CD4-positive, CD25-positive, alpha-beta regulatory T cell (primary cell): ENCODE data around the gene PATJ. TPM values are rescaled to one million over a fixed set of nuclear protein-coding genes. Genes with fewer than 3 reads are reported as not detected.
"Not testable (repeated sequence)": the region's sequence is repeated elsewhere in the genome, so short reads cannot be mapped to it uniquely, and the experiment has no call there.

Source experiments
- ATAC-seq, 2 donors: fragments of 150-1000 bp; cut with Tn5 transposase; one replicate each; pipeline ENCODE4 v1.10.0; 2021; ENCODE audit warnings: low read depth in 2 of 2, moderate number of reproducible peaks in 2 of 2, moderate library complexity in 1 of 2
- DNase-seq, 3 donors: peaks; one replicate each; pipeline versions ENCODE4 v3.0.0 to v3.0.0-alpha.2; 2012 to 2022; ENCODE audit warnings: mixed read lengths in 1 of 3
- H3K27ac ChIP-seq: one replicate; pipeline ENCODE4 v1.7.0; 2013; ENCODE audit warnings: mild to moderate bottlenecking, low read length; ENCODE audit not compliant: insufficient read depth, poor library complexity, severe bottlenecking
- H3K27me3 ChIP-seq: one replicate; pipeline ENCODE4 v1.7.0; 2013; ENCODE audit warnings: low read length; ENCODE audit not compliant: control insufficient read depth, insufficient read depth
- H3K36me3 ChIP-seq: one replicate; pipeline ENCODE4 v1.7.0; 2013; ENCODE audit warnings: mild to moderate bottlenecking, low read length, moderate library complexity; ENCODE audit not compliant: control insufficient read depth, insufficient read depth
- H3K4me1 ChIP-seq: 2 replicates; pipeline ENCODE4 v1.7.0; 2013; ENCODE audit warnings: mild to moderate bottlenecking, low read length; ENCODE audit not compliant: insufficient read depth, control insufficient read depth, poor library complexity, severe bottlenecking
- H3K4me3 ChIP-seq: one replicate; pipeline ENCODE4 v1.7.0; 2013; ENCODE audit warnings: low read depth, mild to moderate bottlenecking, low read length, moderate library complexity
- H3K9me3 ChIP-seq, 2 experiments: 1 replicate in 1 of 2; 2 replicates in 1 of 2; pipeline ENCODE4 v1.7.0; 2013; ENCODE audit warnings: low read length in 2 of 2, mild to moderate bottlenecking in 1 of 2, moderate library complexity in 1 of 2; ENCODE audit not compliant: control insufficient read depth in 2 of 2
- H3K27ac Mint-ChIP-seq, 3 donors: one replicate each; pipeline ENCODE4 v1.8.0; 2020 to 2022; ENCODE audit warnings: mild to moderate bottlenecking in 3 of 3, mixed read lengths in 3 of 3, moderate library complexity in 2 of 3
- H3K27me3 Mint-ChIP-seq: one replicate; pipeline ENCODE4 v1.8.0; 2022; ENCODE audit warnings: mild to moderate bottlenecking, mixed read lengths
- H3K36me3 Mint-ChIP-seq: one replicate; pipeline ENCODE4 v1.8.0; 2020; ENCODE audit warnings: mixed read lengths
- H3K4me1 Mint-ChIP-seq, 4 donors: one replicate each; pipeline ENCODE4 v1.8.0; 2020 to 2022; ENCODE audit warnings: mixed read lengths in 4 of 4, mild to moderate bottlenecking in 1 of 4
- H3K4me3 Mint-ChIP-seq, 4 donors: one replicate each; pipeline ENCODE4 v1.8.0; 2020 to 2022; ENCODE audit warnings: mild to moderate bottlenecking in 4 of 4, mixed read lengths in 4 of 4, moderate library complexity in 3 of 4
- H3K9me3 Mint-ChIP-seq, 7 donors: one replicate each; pipeline ENCODE4 v1.8.0; 2020 to 2022; ENCODE audit warnings: mixed read lengths in 7 of 7, mild to moderate bottlenecking in 3 of 7, moderate library complexity in 2 of 7
- polyA plus RNA-seq, 4 donors: library from polyadenylated mRNA; unstranded; fragments of 300-500 nt; fragmentation: Illumina TruSeq; gene quantifications; one replicate each; pipeline ENCODE4 v1.2.3, GENCODE V29; 2021
- total RNA-seq: library from RNA; stranded (reverse); gene quantifications from one replicate; pipeline ENCODE4 v1.2.3, GENCODE V29; 2022

Gene PATJ
- total and polyA plus RNA-seq, 5 donors from 2014 or later: 8.6 to 49.2 (median 15.9) TPM

DNA sequence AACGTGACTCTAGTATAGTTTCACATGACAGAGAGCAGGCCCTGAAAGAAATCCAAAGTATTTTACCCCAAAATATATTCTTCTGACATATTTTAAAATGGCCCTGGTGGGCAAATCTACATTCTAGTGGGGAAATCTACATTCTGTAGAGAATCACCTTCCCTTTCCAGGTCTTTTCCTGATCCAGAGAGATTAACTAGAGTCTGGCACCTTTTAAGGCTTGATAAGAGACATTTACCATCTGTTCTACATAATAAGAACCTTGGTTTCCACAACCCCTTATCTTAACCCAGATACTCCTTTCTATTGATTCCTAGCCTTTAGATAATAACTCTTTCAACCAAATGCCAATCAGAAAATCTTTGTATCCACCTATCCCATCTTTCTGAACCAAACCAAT lies 435.3 kb downstream of the PATJ start:
- no peak overlapping the region for H3K4me3 ChIP-seq
- DNase-seq (no peak), ATAC-seq (no peak)
- no peaks in the 10 kb centered on the region for H3K36me3 ChIP-seq
- no peaks in the 10 kb centered on the region for H3K27me3 ChIP-seq
- Mint-ChIP-seq H3K36me3 (no peaks in the 10 kb centered on the region), H3K27me3 (peaks cover 7% of the 10 kb centered on the region), H3K4me1 (no peaks in the 10 kb centered on the region), H3K4me3 (no peak overlapping the region), H3K27ac (no peak overlapping the region), H3K9me3 (no peaks in the 10 kb centered on the region)
- no peak overlapping the region for H3K27ac ChIP-seq
- no peaks in the 10 kb centered on the region for H3K9me3 ChIP-seq
- H3K4me1 ChIP-seq: no peaks in the 10 kb centered on the region

DNA sequence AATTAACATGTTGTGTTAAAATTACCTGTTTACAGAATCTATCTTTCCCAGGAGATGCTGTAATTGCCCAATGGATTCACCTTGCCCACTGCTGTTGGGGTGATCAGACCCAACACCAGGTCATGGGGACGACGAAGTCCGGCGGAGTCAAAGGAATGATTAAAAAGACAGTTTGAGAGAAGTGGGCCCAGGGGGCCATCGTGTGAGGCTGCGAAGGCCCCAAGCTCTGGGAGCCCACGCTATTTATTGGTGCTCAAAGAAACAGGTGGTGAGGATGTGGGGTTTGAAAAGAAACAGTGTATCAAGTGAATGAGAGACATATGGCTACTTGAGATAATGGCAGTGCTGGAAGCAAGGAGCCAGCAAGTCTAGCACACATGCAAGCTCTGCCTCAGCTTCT lies 436.1 kb downstream of the PATJ start:
- Histone ChIP-seq H3K27me3 (no peaks in the 10 kb centered on the region), H3K27ac (no peak overlapping the region), H3K36me3 (no peaks in the 10 kb centered on the region), H3K4me1 (no peaks in the 10 kb centered on the region), H3K9me3 (no peaks in the 10 kb centered on the region), H3K4me3 (no peak overlapping the region)
- Mint-ChIP-seq H3K36me3 (no peaks in the 10 kb centered on the region), H3K27me3 (peaks cover 7% of the 10 kb centered on the region), H3K9me3 (no peaks in the 10 kb centered on the region), H3K4me3 (no peak overlapping the region), H3K4me1 (no peaks in the 10 kb centered on the region), H3K27ac (no peak overlapping the region)
- ATAC-seq (no peak), DNase-seq (no peak)

DNA sequence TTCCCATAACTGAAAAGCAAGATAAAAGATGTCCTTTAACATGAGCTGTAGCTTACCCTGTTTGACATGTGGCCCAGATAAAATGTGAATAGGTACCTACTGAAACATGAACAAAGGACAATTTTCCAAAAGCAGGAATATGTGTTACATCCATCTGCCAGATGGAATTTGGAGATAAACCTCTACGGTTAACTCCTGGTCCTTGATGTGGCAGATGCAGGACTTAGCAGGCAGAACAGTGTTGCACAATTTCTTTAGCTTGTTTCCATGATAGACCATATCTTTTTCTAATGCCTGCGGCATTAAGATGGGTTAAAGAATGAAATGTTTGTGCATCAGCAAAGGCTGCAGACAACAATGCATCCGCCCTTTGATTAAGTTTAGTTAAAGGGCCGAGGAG lies 437.8 kb downstream of the PATJ start:
- not testable (repeated sequence) for H3K27ac Mint-ChIP-seq, H3K4me1 Mint-ChIP-seq, H3K9me3 Mint-ChIP-seq, H3K4me3 Mint-ChIP-seq, H3K4me1 ChIP-seq, H3K27me3 ChIP-seq, H3K4me3 ChIP-seq, DNase-seq, H3K36me3 ChIP-seq, H3K27ac ChIP-seq, H3K27me3 Mint-ChIP-seq, ATAC-seq, H3K9me3 ChIP-seq, H3K36me3 Mint-ChIP-seq

DNA sequence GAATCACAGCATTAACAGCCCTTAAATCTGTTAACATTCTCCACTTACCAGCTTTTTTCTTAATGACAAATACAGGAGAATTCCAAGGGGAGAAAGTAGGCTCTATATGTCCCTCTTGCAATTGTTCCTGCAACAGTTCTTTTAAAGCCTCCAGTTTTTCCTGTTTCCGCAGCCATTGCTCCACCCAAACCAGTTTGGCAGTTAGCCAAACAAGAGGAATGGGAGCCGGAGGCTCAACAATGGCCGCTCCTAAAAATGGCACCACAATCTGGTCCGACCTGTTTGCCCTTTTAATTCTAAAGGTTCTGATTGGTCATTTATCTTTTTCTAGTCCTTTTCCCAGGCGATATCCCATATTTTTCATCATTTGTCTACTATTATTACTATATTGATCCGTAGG lies 438.4 kb downstream of the PATJ start:
- H3K4me1 Mint-ChIP-seq: no peaks in the 10 kb centered on the region
- no peak overlapping the region for H3K4me3 Mint-ChIP-seq
- no peak overlapping the region for H3K4me3 ChIP-seq
- no peaks in the 10 kb centered on the region for H3K27me3 ChIP-seq
- no peak overlapping the region for H3K27ac ChIP-seq
- ATAC-seq: no peak
- no peaks in the 10 kb centered on the region for H3K9me3 ChIP-seq
- peaks cover 7% of the 10 kb centered on the region for H3K27me3 Mint-ChIP-seq
- no peaks in the 10 kb centered on the region for H3K36me3 Mint-ChIP-seq
- no peak for DNase-seq
- no peak overlapping the region for H3K27ac Mint-ChIP-seq
- no peaks in the 10 kb centered on the region for H3K36me3 ChIP-seq
- H3K4me1 ChIP-seq: no peaks in the 10 kb centered on the region
- H3K9me3 Mint-ChIP-seq: no peaks in the 10 kb centered on the region

DNA sequence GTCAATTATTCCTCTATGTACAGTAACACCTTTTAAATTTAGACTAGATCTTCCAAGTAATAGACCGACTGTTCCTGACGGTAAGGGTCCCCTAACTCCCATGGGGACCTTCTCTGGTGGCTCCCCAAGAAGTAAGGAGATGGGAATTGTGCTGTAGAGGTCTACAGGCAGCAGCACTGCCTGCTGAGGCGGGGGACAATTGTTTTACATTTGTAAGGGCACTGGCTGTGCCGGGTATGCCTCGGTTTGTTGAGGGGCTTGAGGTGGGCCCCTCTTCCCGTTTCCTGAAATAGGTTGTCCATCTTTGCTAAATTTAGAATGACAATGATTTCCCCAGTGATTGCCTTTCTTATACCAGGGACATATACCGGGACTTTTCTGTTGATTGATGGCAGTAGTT lies 439.3 kb downstream of the PATJ start:
- Histone ChIP-seq H3K27me3 (no peaks in the 10 kb centered on the region), H3K4me1 (no peaks in the 10 kb centered on the region), H3K36me3 (no peaks in the 10 kb centered on the region), H3K9me3 (no peaks in the 10 kb centered on the region), H3K27ac (no peak overlapping the region), H3K4me3 (no peak overlapping the region)
- Mint-ChIP-seq H3K27ac (no peak overlapping the region), H3K4me3 (no peak overlapping the region), H3K36me3 (no peaks in the 10 kb centered on the region), H3K4me1 (no peaks in the 10 kb centered on the region), H3K27me3 (peaks cover 7% of the 10 kb centered on the region), H3K9me3 (no peaks in the 10 kb centered on the region)
- ATAC-seq: no peak
- DNase-seq: no peak

DNA sequence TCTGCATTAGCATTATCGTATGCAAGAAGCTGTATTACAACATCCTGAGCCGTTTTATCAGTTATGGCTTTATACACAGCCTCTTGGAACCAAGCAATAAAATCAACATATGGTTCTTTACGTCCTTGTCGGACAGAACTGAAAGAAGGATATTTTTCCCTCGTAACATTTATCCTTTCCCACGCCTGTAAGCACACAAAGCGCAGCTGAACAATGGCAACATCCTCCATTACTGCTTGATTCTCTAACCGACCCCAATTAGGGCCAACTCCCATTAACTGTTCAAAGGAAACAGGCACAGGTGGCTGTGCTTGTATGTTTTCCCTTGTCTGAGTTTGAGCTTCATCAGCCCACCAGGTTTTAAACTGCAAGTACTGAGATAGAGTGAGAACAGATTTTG lies 439.9 kb downstream of the PATJ start:
- H3K9me3 Mint-ChIP-seq, H3K27me3 Mint-ChIP-seq, H3K27ac ChIP-seq, H3K36me3 Mint-ChIP-seq, H3K27me3 ChIP-seq, H3K4me1 ChIP-seq, ATAC-seq, H3K27ac Mint-ChIP-seq, H3K36me3 ChIP-seq, H3K9me3 ChIP-seq, H3K4me3 ChIP-seq, H3K4me1 Mint-ChIP-seq, H3K4me3 Mint-ChIP-seq, DNase-seq: not testable (repeated sequence)

DNA sequence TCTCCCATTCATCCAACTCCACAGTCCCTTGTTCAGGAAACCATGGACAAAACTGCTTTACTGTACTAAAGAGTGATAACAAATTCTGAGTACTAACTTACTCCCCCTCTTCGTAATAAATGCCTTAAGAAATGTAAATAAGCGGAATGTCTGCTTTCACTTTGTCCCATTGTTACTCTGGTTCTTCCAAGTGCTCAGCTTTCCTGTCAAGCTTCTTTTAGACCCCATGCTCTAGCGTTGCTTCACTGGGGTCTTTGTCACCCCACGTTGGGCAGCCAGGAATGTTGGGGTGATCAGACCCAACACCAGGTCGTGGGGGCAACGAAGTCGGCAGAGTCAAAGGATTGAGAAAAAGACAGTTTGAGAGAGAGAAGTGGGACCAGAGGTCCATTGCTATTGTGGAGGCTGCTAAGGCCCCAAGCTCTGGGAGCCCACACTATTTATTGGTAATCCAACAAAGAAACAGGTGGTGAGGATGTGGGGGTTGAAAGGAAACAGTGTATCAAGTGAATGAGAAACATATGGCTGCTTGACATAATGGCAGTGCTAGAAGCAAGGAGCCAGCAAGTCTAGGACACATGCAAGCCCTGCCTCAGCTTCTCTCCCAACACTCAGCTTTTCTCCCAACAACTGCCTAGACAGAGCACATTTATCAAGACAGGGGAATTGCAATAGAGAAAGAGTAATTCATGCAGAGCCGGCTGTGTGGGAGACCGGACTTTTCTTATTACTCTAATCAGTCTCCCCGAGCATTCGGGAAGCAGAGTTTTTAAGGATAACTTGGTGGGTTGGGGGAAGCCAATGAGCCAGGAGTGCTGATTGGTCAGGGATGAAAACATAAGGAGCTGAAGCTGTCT lies 441.1 kb downstream of the PATJ start:
- not testable (repeated sequence) for DNase-seq, H3K9me3 ChIP-seq, H3K9me3 Mint-ChIP-seq, H3K27ac Mint-ChIP-seq, H3K4me1 ChIP-seq, H3K4me3 Mint-ChIP-seq, H3K27ac ChIP-seq, ATAC-seq, H3K27me3 Mint-ChIP-seq, H3K4me1 Mint-ChIP-seq, H3K36me3 Mint-ChIP-seq, H3K36me3 ChIP-seq, H3K27me3 ChIP-seq, H3K4me3 ChIP-seq

DNA sequence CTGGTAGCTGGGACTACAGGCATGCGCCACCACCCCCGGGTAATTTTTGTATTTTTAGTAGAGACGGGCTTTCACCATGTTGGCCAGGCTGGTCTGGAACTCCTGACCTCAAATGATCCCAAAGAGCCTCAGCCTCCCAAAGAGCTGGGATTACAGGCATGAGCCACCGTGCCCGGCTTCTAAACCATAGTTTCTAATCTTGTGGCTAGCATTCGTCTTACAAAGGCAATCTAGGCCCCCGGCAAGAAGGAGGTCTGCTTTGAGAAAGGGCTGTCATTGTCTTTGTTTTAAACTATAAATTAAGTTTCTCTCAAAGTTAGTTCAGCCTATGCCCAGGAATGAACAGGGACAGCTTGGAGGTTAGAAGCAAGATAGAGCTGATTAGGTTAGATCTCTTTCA lies 442.1 kb downstream of the PATJ start:
- no peak for DNase-seq
- ATAC-seq: no peak
- no peak overlapping the region for H3K4me3 ChIP-seq

More for the DNA sequence above, 442.1 kb downstream of the PATJ start:
- Histone ChIP-seq H3K27me3 (no peaks in the 10 kb centered on the region), H3K9me3 (no peaks in the 10 kb centered on the region), H3K27ac (no peak overlapping the region), H3K4me1 (no peaks in the 10 kb centered on the region), H3K36me3 (no peaks in the 10 kb centered on the region)
- H3K27ac Mint-ChIP-seq: no peak overlapping the region
- peaks cover 0 to 1% (median 0%) of the 10 kb centered on the region in 7 donors for H3K9me3 Mint-ChIP-seq
- H3K36me3 Mint-ChIP-seq: no peaks in the 10 kb centered on the region
- H3K4me3 Mint-ChIP-seq: no peak overlapping the region
- H3K4me1 Mint-ChIP-seq: no peaks in the 10 kb centered on the region
- H3K27me3 Mint-ChIP-seq: peaks cover 7% of the 10 kb centered on the region
